Myocyte (in vitro differentiated cells): ENCODE measurements around the gene RNU6-9. TPM values are rescaled to one million over a fixed set of nuclear protein-coding genes. Genes with fewer than 3 reads are reported as not detected.
A peak's percentile ranks its signal among the peaks of the same experiment; 100 is the strongest.
"Not testable (repeated sequence)": the region's sequence is repeated elsewhere in the genome, so short reads cannot be mapped to it uniquely, and the experiment has no call there.

ENCODE experiments used
- DNase-seq: peaks from one replicate; pipeline ENCODE4 v3.0.0-alpha.2; 2012; ENCODE audit warnings: low read depth
- polyA plus RNA-seq: library from polyadenylated mRNA; unstranded; fragments of >200 nt; gene quantifications from one replicate; pipeline ENCODE4 v1.2.1, GENCODE V29; 2012; ENCODE audit warnings: missing spikeins
- total RNA-seq: library from RNA; depleted of rRNA; stranded (reverse); fragments of >200 nt; gene quantifications from 2 replicates; pipeline ENCODE4 v1.2.3, GENCODE V29; 2014

RNU6-9 gene
- total RNA-seq: not detected in 2 replicates
- not detected for polyA plus RNA-seq

GRCh38 chr19:892894-893689 lies at the start of gene RNU6-9, which contains the start of gene MED16:
Gene RNU6-9, plus strand, starts transcription at chr19:893484.
Gene MED16, minus strand, starts transcription at chr19:893187. Its CDS starts 2,056 bp downstream, at chr19:891131.
- DNase-seq: peak; percentile 91

DNA sequence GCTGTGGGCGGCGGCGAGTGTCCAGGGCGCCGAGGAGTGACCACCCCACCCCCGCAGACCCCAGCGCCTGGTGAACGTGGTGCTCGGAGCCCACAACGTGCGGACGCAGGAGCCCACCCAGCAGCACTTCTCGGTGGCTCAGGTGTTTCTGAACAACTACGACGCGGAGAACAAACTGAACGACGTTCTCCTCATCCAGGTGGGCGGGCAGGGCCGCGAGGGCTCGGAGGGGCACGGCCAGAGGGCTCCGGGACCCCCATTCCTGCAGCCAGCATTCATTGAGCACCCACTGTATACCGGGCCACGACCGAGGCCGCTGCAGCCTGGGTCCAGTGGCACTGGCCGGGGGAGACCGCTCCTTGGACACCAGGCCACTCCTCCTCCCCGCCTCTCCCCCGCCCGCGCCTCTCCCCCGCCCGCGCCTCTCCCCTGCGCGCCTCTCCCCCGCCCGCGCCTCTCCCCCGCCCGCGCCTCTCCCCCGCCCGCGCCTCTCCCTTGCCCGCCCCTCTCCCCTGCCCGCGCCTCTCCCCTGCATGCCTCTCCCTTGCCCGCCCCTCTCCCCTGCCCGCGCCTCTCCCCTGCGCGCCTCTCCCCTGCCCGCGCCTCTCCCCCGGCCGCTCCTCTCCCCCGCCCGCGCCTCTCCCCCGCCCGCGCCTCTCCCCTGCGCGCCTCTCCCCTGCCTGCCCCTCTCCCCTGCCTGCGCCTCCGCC lies 49.3 kb upstream of the RNU6-9 start:
- DNase-seq: no peak

GRCh38 chr19:844546-844971 lies 48.7 kb upstream of the RNU6-9 start:
- no peak for DNase-seq

- no peak for DNase-seq
Observed at GRCh38 chr19:845707-846521, 47.4 kb upstream of the RNU6-9 start.

GRCh38 chr19:848386-848921 lies 44.8 kb upstream of the RNU6-9 start:
- DNase-seq: no peak

- not testable (repeated sequence) for DNase-seq
Observed at GRCh38 chr19:849195-849594, 44.1 kb upstream of the RNU6-9 start.

GRCh38 chr19:850221-850978 lies 42.9 kb upstream of the RNU6-9 start:
- DNase-seq: peak; percentile 85

DNA sequence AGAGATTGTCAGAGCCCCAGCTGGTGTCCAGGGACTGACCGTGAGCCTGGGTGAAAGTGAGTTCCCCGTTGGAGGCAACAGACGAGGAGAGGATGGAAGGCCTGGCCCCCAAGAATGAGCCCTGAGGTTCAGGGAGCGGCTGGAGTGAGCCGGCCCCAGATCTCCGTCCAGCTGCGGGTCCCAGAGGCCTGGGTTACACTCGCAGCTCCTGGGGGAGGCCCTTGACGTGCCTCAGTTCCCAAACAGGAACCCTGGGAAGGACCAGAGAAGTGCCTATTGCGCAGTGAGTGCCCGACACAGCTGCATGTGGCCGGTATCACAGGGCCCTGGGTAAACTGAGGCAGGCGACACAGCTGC lies 42.3 kb upstream of the RNU6-9 start:
- DNase-seq: no peak

DNA sequence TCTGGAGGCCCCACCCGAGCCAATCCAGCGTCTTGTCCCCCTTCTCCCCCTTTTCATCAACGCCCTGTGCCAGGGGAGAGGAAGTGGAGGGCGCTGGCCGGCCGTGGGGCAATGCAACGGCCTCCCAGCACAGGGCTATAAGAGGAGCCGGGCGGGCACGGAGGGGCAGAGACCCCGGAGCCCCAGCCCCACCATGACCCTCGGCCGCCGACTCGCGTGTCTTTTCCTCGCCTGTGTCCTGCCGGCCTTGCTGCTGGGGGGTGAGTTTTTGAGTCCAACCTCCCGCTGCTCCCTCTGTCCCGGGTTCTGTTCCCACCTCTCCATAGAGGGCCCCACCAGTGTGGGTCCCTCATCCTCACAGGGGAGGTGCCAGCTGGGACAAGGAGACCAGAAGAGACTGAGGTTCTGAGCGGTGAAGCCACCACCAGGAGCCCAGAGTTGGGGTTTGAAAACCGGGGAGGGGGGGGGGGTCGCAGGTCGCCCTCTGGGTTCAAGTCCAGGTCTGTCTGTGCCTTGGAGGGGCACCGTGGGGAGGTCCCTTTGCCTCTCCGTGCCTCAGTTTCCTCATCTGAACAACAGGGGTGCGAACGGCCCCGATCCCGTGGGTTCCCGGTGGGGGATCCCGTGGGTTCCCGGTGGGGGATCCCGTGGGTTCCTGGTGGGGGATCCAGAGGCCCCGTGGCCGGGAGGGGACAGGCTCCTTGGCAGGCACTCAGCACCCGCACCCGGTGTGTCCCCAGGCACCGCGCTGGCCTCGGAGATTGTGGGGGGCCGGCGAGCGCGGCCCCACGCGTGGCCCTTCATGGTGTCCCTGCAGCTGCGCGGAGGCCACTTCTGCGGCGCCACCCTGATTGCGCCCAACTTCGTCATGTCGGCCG lies 40.9 kb upstream of the RNU6-9 start, which contains the start of gene ELANE:
Gene ELANE, plus strand, starts transcription at position 168 of the 878 bp plus-strand sequence. Its CDS starts 26 bp downstream, at position 194.
- no peak for DNase-seq

DNA sequence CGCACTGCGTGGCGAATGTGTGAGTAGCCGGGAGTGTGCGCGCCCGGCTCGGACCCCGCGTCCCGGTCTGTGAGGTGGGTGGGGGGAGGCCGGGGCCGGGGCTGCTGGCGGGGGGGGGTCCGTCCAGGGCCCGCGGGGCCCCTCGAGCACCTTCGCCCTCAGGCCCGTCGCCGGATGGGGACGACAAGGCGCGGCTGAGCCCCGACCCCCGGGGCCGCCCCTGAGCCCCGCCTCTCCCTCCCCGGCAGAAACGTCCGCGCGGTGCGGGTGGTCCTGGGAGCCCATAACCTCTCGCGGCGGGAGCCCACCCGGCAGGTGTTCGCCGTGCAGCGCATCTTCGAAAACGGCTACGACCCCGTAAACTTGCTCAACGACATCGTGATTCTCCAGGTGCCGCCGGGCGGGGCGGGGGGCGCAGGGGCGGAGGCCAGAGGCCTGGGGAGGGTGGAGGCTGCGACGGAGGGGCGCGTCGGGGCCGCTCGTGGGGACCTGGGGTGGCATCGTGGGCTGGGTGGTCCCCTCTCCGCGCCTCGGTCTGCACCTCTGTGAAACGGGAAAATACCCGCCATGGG lies 40.2 kb upstream of the RNU6-9 start:
- no peak for DNase-seq

GRCh38 chr19:853614-854220 lies 39.6 kb upstream of the RNU6-9 start:
- DNase-seq: not testable (repeated sequence)

- DNase-seq: no peak
Observed at GRCh38 chr19:854549-854948, 38.7 kb upstream of the RNU6-9 start.

DNA sequence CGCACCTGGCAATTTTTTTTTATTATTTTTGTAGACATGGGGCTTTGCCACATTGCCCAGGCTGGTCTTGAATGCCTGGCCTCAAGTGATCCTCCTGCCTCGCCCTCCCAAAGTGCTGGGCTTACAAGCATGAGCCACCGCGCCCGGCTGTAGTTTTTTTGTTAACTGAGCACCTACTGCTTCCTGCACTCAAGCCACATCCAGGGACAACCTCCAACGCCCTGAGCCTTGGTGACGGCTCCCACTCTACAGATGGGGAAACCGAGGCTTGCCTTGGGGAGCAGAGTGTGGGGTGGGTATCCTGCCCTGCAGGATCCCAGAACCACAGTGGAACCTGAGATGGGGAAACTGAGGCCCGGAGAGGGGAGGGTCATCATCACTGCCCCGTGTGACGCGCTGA lies 38.1 kb upstream of the RNU6-9 start:
- DNase-seq: no peak

DNA sequence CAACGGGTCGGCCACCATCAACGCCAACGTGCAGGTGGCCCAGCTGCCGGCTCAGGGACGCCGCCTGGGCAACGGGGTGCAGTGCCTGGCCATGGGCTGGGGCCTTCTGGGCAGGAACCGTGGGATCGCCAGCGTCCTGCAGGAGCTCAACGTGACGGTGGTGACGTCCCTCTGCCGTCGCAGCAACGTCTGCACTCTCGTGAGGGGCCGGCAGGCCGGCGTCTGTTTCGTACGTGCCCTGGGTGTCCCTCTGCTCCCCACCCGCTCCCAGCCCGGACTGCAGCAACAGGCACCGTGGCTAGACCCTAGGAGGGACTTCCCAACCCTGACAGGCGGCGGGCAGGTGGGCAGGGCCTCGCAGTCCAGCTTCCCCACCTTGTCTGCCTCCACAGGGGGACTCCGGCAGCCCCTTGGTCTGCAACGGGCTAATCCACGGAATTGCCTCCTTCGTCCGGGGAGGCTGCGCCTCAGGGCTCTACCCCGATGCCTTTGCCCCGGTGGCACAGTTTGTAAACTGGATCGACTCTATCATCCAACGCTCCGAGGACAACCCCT lies 37.6 kb upstream of the RNU6-9 start:
- no peak for DNase-seq

- no peak for DNase-seq
Observed at GRCh38 chr19:858284-858683, 35.0 kb upstream of the RNU6-9 start.

GRCh38 chr19:858868-859843 lies 34.1 kb upstream of the RNU6-9 start, which contains the start of gene CFD:
Gene CFD, plus strand, starts transcription at chr19:859664. Its CDS starts 26 bp downstream, at chr19:859690.
- DNase-seq: no peak

DNA sequence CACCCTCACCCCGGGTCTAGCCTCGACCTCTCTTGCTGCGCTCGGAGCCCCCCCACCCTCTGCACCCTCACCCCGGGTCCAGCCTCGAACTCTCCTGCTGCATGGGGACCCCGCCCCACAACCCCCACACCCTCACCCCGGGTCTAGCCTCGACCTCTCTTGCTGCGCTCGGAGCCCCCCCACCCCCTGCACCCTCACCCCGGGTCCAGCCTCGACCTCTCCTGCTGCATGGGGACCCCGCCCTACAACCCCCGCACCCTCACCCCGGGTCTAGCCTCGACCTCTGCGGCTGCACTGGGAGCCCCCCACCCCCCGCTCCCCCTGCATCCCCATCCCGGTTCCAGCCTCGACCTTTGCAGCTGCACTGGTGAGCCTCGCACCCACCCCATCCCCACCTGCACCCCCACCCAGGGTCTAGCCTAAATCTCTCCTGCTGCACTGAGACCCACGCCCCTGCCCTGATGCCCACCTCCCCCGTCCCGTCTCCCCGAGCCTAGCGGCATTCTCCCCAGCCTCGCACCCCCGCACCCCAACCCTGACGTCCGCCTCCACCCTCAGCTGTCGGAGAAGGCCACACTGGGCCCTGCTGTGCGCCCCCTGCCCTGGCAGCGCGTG lies 32.0 kb upstream of the RNU6-9 start:
- no peak for DNase-seq
